DND-41 (cell line): Measurements from ENCODE around the gene SLC2A1.

ENCODE experiments used
- ATAC-seq: fragments of 200-7000 bp; cut with Tn5 transposase; 3 replicates; pipeline ENCODE4 v1.9.1; 2021; ENCODE audit warnings: low read depth; ENCODE audit not compliant: insufficient read depth
- DNase-seq: peaks from one replicate; pipeline ENCODE4 v3.0.0-alpha.2; 2020
- H2AFZ ChIP-seq: 2 replicates; pipeline ENCODE4 v1.6.0; 2012; ENCODE audit warnings: low read depth, low read length
- H3K27ac ChIP-seq: 2 replicates; pipeline ENCODE4 v1.5.1; 2012; ENCODE audit warnings: low read length, inconsistent platforms
- H3K27me3 ChIP-seq: fragments of 200-600 bp; sonication (generic); 2 replicates; pipeline ENCODE4 v1.6.0; 2012; ENCODE audit warnings: low read length, mild to moderate bottlenecking, inconsistent platforms; ENCODE audit not compliant: insufficient read depth, poor library complexity
- H3K36me3 ChIP-seq: 2 replicates; pipeline ENCODE4 v1.5.1; 2012; ENCODE audit warnings: low read length, inconsistent platforms; ENCODE audit not compliant: insufficient read depth
- H3K4me1 ChIP-seq: 2 replicates; pipeline ENCODE4 v1.5.1; 2012; ENCODE audit warnings: mild to moderate bottlenecking, low read length; ENCODE audit not compliant: insufficient read depth
- H3K4me2 ChIP-seq: 2 replicates; pipeline ENCODE4 v1.6.0; 2012; ENCODE audit warnings: mild to moderate bottlenecking, moderate library complexity, low read length, inconsistent platforms; ENCODE audit not compliant: insufficient read depth
- H3K4me3 ChIP-seq, 2 experiments: fragments of 200-600 bp in 1 of 2; shearing (Covaris generic) in 1 of 2; 2 replicates each; pipeline ENCODE4 v1.5.1; 2012 to 2016; ENCODE audit warnings: inconsistent platforms in 2 of 2, low read length in 2 of 2, mild to moderate bottlenecking in 2 of 2, low read depth in 1 of 2, moderate library complexity in 1 of 2
- H3K79me2 ChIP-seq: 2 replicates; pipeline ENCODE4 v1.6.0; 2012; ENCODE audit warnings: low read length, inconsistent platforms; ENCODE audit not compliant: insufficient read depth
- H3K9ac ChIP-seq: 2 replicates; pipeline ENCODE4 v1.6.0; 2012; ENCODE audit warnings: low read depth, mild to moderate bottlenecking, inconsistent platforms, low read length, moderate library complexity
- H3K9me3 ChIP-seq: 2 replicates; pipeline ENCODE4 v1.5.1; 2012; ENCODE audit warnings: low read length, moderate library complexity, mild to moderate bottlenecking, inconsistent platforms; ENCODE audit not compliant: insufficient read depth, severe bottlenecking
- H4K20me1 ChIP-seq: 2 replicates; pipeline ENCODE4 v1.6.0; 2012; ENCODE audit warnings: low read length; ENCODE audit not compliant: insufficient read depth
- EZH2 ChIP-seq: IDR thresholded peaks from 3 replicates; pipeline ENCODE4 v1.6.1; 2012; ENCODE audit warnings: borderline replicate concordance, low read depth, mild to moderate bottlenecking, moderate library complexity, low read length, inconsistent platforms; ENCODE audit not compliant: severe bottlenecking
- TF ChIP-seq, protein P1 (sequence below): IDR thresholded peaks from 2 replicates; pipeline ENCODE4 v1.5.1; 2012; ENCODE audit warnings: borderline replicate concordance, low read length, moderate library complexity, mild to moderate bottlenecking; ENCODE audit not compliant: poor library complexity, severe bottlenecking; ENCODE audit errors: extremely low read depth

SLC2A1 gene

DNA sequence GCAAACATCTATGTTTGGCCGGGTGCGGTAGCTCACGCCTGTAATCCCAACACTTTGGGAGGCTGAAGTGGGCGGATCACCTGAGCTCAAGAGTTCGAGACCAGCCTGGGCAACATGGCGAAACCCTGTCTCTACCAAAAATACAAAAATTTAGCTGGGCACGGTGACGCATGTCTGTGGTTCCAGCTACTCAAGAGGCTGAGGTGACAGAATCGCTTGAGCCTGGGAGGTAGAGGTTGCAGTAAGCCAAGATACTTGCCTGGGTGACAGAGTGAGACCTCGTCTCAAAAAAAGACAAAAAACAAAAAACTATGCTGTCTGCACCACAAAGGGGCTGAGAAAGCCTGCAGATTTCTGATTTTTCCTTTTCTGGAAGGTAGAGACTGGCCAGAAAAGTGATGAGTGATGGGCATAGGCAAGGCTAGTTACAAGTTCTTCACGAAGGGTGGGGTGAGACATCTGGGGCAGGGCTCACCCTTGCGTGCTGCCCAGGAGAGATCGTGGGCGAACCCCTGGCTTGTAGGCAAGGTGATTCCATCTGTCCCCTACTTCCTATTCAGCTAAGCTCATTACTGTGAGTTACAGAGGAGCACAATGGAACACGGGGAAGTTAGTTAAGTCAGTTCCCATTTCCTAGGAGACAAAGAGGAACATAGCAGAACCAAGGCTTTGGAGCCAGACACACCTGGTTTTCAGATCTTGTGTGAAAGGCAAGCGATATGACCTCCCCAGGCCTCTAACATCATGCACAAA, 3.2 kb downstream of the SLC2A1 start:
- H3K4me1 ChIP-seq: peaks cover 57% of the 10 kb centered on the region
- H3K9me3 ChIP-seq: no peaks in the 10 kb centered on the region
- H2AFZ ChIP-seq: no peak overlapping the region
- H3K4me3 ChIP-seq: peak overlapping the region in 1 of 2 experiments; percentile 19; a peak in 2 of 4 replicates
- H3K36me3 ChIP-seq: peaks cover 68% of the 10 kb centered on the region
- H3K27ac ChIP-seq: peak overlapping the region; percentile 24; the same call in 1 of the 2 replicates
- peak overlapping the region; percentile 51 for H3K4me2 ChIP-seq
- DNase-seq (no peak), ATAC-seq (no peak)
- peaks cover 72% of the 10 kb centered on the region for H4K20me1 ChIP-seq
- TF ChIP-seq EZH2: no peak
- no peak overlapping the region for H3K9ac ChIP-seq
- peaks cover 7% of the 10 kb centered on the region for H3K27me3 ChIP-seq
- H3K79me2 ChIP-seq: peaks cover 88% of the 10 kb centered on the region

DNA sequence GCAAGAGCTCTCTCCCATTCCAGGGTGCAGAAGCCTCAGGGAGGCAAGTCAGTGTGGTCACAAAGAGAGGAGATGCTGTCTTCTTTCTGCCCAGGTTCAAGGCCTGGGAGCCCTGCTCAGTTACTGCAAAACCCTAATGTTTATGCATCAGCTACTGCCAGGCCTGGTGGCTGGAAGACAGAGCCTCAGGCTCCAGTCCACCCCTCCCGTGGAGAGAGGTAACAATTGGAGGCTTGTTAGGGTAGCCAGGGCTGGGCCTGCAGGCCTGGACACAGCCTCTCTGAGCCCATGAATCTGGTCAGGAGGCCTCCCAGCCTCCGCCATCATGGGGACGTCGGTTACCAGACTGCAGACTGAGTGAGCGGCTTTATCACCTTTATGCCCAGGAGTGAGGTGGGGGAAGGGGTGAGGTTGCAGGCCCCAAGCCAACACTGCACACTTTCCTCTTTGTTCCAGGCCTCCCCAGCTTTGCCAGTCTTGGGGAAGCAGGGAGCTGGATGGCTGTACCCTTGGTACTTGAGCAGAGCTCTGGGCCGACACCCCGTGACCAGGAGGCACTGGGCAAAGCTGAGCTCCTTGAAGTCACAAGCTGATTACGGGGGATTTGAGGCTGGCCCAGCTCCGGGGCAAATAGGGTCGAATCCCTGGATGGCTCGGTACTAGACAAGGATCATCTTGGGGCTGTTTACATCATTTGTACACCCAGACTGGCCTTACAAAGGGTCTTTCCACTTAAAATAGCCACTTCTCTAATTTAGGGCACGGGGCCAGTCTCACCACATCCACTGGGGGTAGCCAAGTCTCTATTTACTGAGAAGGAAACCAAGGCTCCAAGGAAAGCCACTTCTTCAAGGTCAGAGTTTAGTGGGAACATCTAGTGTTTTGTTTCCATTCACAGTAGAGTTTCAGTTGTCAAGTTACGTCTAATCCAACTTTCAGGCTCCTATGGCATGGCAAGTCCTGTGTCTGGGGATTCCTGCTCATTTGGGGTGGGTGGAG, 5.2 kb downstream of the SLC2A1 start:
- peak overlapping the region; percentile 15; the same call in 1 of the 2 replicates for H3K27ac ChIP-seq
- no peak overlapping the region for H3K4me3 ChIP-seq
- no peak overlapping the region for H2AFZ ChIP-seq
- ATAC-seq (no peak), DNase-seq (no peak)
- peaks cover 50% of the 10 kb centered on the region for H3K4me1 ChIP-seq
- peak overlapping the region; percentile 32; the same call in 1 of the 2 replicates for H3K4me2 ChIP-seq
- no peaks in the 10 kb centered on the region for H3K9me3 ChIP-seq
- peak overlapping the region; percentile 16; the same call in 1 of the 2 replicates for H3K9ac ChIP-seq
- peaks cover 97% of the 10 kb centered on the region for H3K79me2 ChIP-seq
- TF ChIP-seq, protein P1, sequence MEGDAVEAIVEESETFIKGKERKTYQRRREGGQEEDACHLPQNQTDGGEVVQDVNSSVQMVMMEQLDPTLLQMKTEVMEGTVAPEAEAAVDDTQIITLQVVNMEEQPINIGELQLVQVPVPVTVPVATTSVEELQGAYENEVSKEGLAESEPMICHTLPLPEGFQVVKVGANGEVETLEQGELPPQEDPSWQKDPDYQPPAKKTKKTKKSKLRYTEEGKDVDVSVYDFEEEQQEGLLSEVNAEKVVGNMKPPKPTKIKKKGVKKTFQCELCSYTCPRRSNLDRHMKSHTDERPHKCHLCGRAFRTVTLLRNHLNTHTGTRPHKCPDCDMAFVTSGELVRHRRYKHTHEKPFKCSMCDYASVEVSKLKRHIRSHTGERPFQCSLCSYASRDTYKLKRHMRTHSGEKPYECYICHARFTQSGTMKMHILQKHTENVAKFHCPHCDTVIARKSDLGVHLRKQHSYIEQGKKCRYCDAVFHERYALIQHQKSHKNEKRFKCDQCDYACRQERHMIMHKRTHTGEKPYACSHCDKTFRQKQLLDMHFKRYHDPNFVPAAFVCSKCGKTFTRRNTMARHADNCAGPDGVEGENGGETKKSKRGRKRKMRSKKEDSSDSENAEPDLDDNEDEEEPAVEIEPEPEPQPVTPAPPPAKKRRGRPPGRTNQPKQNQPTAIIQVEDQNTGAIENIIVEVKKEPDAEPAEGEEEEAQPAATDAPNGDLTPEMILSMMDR: no peak
- TF ChIP-seq EZH2: no peak
- H3K36me3 ChIP-seq: peaks cover 78% of the 10 kb centered on the region
- H3K27me3 ChIP-seq: no peaks in the 10 kb centered on the region
- H4K20me1 ChIP-seq: peaks cover 87% of the 10 kb centered on the region

DNA sequence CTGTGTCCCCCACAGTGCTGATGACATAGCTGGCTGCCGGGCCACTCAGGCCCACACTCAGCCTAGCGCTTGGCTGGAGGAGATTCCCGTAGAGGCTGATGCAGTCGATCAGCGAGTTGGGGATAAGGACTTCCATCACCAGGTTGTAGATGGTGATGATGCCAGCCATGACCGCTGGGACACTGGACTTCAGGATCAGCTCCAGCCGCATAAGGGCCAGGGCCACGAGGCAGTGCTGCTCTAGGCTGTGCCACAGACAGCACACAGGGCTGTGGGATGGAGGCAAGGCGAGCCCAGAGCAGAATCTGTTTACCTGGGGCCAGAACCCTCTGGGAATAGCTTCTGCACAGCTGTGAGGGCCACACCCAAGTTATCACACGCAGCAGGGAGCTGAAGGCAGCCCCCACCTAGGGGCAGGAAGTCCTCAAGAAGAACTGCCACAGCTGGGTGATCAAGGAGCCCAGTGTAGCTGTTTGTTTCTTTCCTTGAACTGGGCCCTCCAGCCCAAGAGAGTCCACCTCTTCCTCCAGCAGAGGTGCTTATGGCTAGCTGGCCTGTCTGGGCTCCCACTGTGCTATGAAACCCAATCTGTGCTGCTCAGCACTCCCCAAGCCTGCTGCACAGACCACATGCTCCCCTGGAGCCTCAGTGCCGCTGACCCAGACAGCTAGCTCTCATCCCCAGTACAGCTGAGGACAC, 6.2 kb downstream of the SLC2A1 start:
- Histone ChIP-seq H2AFZ (no peak overlapping the region), H3K4me1 (peaks cover 49% of the 10 kb centered on the region), H4K20me1 (peaks cover 93% of the 10 kb centered on the region), H3K4me2 (peak overlapping the region; percentile 32; the same call in 1 of the 2 replicates), H3K9me3 (no peaks in the 10 kb centered on the region), H3K79me2 (peaks cover 97% of the 10 kb centered on the region), H3K36me3 (peaks cover 84% of the 10 kb centered on the region), H3K4me3 (no peak overlapping the region), H3K27me3 (no peaks in the 10 kb centered on the region), H3K27ac (0 out of 2 replicates have a peak overlapping the region, but pooled peaks have one; percentile 15), H3K9ac (no peak overlapping the region; the same call in 1 of the 2 replicates)
- ATAC-seq (peak; percentile 62), DNase-seq (peak; percentile 38)
- TF ChIP-seq, protein P1: no peak
- no peak for TF ChIP-seq EZH2
